Liver (tissue), 9 donors: Measurements from ENCODE around the gene POLR1H. TPM values are rescaled to one million over a fixed set of nuclear protein-coding genes. Genes with fewer than 3 reads are reported as not detected.

Experiments used
- DNase-seq: peaks from one replicate; pipeline ENCODE4 v3.0.0-alpha.2; 2017; ENCODE audit warnings: low spot score
- H3K27ac ChIP-seq, 2 donors: one replicate each; pipeline ENCODE4 v1.7.0; 2013; ENCODE audit warnings: inconsistent platforms in 2 of 2, low read length in 2 of 2, control low read depth in 1 of 2, low read depth in 1 of 2, mild to moderate bottlenecking in 1 of 2
- H3K27me3 ChIP-seq, 4 donors: one replicate each; pipeline versions ENCODE4 v1.6.1 to v1.7.0; 2013; ENCODE audit warnings: low read length in 3 of 4, inconsistent platforms in 1 of 4, mild to moderate bottlenecking in 1 of 4, moderate library complexity in 1 of 4; ENCODE audit not compliant: control insufficient read depth in 4 of 4, insufficient read depth in 4 of 4
- H3K36me3 ChIP-seq, 4 donors: one replicate each; pipeline versions ENCODE4 v1.6.1 to v1.7.0; 2013; ENCODE audit warnings: low read length in 3 of 4, mild to moderate bottlenecking in 3 of 4, low read depth in 1 of 4, moderate library complexity in 1 of 4; ENCODE audit not compliant: control insufficient read depth in 4 of 4, insufficient read depth in 3 of 4
- H3K4me1 ChIP-seq, 4 donors: one replicate each; pipeline versions ENCODE4 v1.6.1 to v1.7.0; 2013; ENCODE audit warnings: low read length in 3 of 4, mild to moderate bottlenecking in 3 of 4, moderate library complexity in 1 of 4; ENCODE audit not compliant: control insufficient read depth in 4 of 4, insufficient read depth in 4 of 4
- H3K4me3 ChIP-seq, 3 donors: one replicate each; pipeline versions ENCODE4 v1.6.1 to v1.7.0; 2013; ENCODE audit warnings: low read length in 3 of 3, control low read depth in 1 of 3, low read depth in 1 of 3, mild to moderate bottlenecking in 1 of 3
- H3K9ac ChIP-seq, 2 donors: one replicate each; pipeline ENCODE4 v1.7.0; 2013; ENCODE audit warnings: low read length in 2 of 2, mild to moderate bottlenecking in 2 of 2, moderate library complexity in 2 of 2, control low read depth in 1 of 2, low read depth in 1 of 2
- H3K9me3 ChIP-seq, 4 donors: one replicate each; pipeline versions ENCODE4 v1.6.1 to v1.7.0; 2013; ENCODE audit warnings: low read length in 3 of 4; ENCODE audit not compliant: control insufficient read depth in 4 of 4
- ATF3 ChIP-seq: IDR thresholded peaks from 2 replicates; pipeline ENCODE4 v1.6.1; 2016; ENCODE audit warnings: antibody characterized with exemption
- CTCF ChIP-seq: fragments of 150-350 bp; IDR thresholded peaks from 2 replicates; pipeline ENCODE4 v1.5.1; 2017; ENCODE audit warnings: improper control_type of control experiment, low read depth, low read length; ENCODE audit not compliant: missing input control
- EGR1 ChIP-seq, 2 donors: IDR thresholded peaks; 2 replicates each; pipeline ENCODE4 v1.6.1; 2016 to 2018; ENCODE audit warnings: antibody characterized with exemption in 2 of 2, low read depth in 2 of 2
- FOXA2 ChIP-seq: IDR thresholded peaks from 2 replicates; pipeline ENCODE4 v1.6.1; 2016; ENCODE audit warnings: antibody characterized with exemption
- GABPA ChIP-seq, 2 donors: IDR thresholded peaks in 1 of 2; conservative IDR thresholded peaks in 1 of 2; 2 replicates each; pipeline ENCODE4 v1.6.1; 2016; ENCODE audit warnings: antibody characterized with exemption in 2 of 2, mild to moderate bottlenecking in 1 of 2, moderate library complexity in 1 of 2
- HNF4A ChIP-seq, 2 donors: conservative IDR thresholded peaks; 2 replicates each; pipeline ENCODE4 v1.6.1; 2016; ENCODE audit warnings: antibody characterized with exemption in 2 of 2, mild to moderate bottlenecking in 2 of 2
- HNF4G ChIP-seq: IDR thresholded peaks from 2 replicates; pipeline ENCODE4 v1.6.1; 2016; ENCODE audit warnings: antibody characterized with exemption
- JUND ChIP-seq, 2 donors: IDR thresholded peaks; 2 replicates each; pipeline ENCODE4 v1.6.1; 2016; ENCODE audit warnings: antibody characterized with exemption in 2 of 2
- MAX ChIP-seq: IDR thresholded peaks from 2 replicates; pipeline ENCODE4 v1.6.1; 2016; ENCODE audit warnings: antibody characterized with exemption
- NR2F2 ChIP-seq: IDR thresholded peaks from 2 replicates; pipeline ENCODE4 v1.6.1; 2016; ENCODE audit warnings: antibody characterized with exemption
- REST ChIP-seq: IDR thresholded peaks from 2 replicates; pipeline ENCODE4 v1.6.1; 2016; ENCODE audit warnings: antibody characterized with exemption, mild to moderate bottlenecking
- RXRA ChIP-seq, 2 donors: IDR thresholded peaks; 2 replicates each; pipeline ENCODE4 v1.6.1; 2017 to 2018; ENCODE audit warnings: antibody characterized with exemption in 2 of 2, mild to moderate bottlenecking in 1 of 2
- TAF1 ChIP-seq: conservative IDR thresholded peaks from 2 replicates; pipeline ENCODE4 v1.6.1; 2016; ENCODE audit warnings: antibody characterized with exemption, mild to moderate bottlenecking
- YY1 ChIP-seq: IDR thresholded peaks from 2 replicates; pipeline ENCODE4 v1.6.1; 2016; ENCODE audit warnings: antibody characterized with exemption, mild to moderate bottlenecking
- ZBTB33 ChIP-seq: IDR thresholded peaks from 2 replicates; pipeline ENCODE4 v1.6.1; 2016; ENCODE audit warnings: antibody characterized with exemption
- WGBS: extraction: QIAGEN DNeasy Blood & Tissue Kit; methylation state at CpG from one replicate; pipeline ENCODE4 v1.1.7; 2013; 5-methylcytosine and 5-hydroxymethylcytosine counted together
- polyA plus RNA-seq, 2 donors: library from polyadenylated mRNA; stranded (reverse) in 1 of 2; unstranded in 1 of 2; fragments of 200-250 nt in 1 of 2; fragments of >200 nt in 1 of 2; fragmentation: Nextera tagmentation in 1 of 2; extraction: Ambion mirVana in 1 of 2; gene quantifications; one replicate each; pipeline versions ENCODE4 v1.2.1 to v1.2.3, GENCODE V29; 2013 to 2015
- total RNA-seq, 2 donors: library from RNA; depleted of rRNA; stranded (reverse); fragments of >200 nt; gene quantifications; one replicate each; pipeline ENCODE4 v1.2.3, GENCODE V29; 2014
- donor health status: healthy.
- donor health status: healthy.
- donor health status: healthy.
- donor health status: healthy.
- donor health status: healthy.

The POLR1H gene
- total and polyA plus RNA-seq, 4 donors: 7.0 to 27.5 (median 16.8) TPM

- Histone ChIP-seq H3K9me3 (no peaks in the 10 kb centered on the region), H3K27me3 (peaks cover 3 to 16% (median 8%) of the 10 kb centered on the region in 4 donors), H3K9ac (no peak within 1 kb of the TSS), H3K27ac (no peak within 1 kb of the TSS), H3K36me3 (no peaks in the 10 kb centered on the region), H3K4me1 (peaks cover 6 to 19% (median 12%) of the 10 kb centered on the region in 4 donors), H3K4me3 (peak within 1 kb of the TSS in 1 of 3 donors; percentile 32)
- 2% methylated on average over 64 of the region's 64 CpGs for WGBS
- no peak for DNase-seq
- TF ChIP-seq REST (no peak), NR2F2 (no peak), CTCF (no peak), HNF4A (conservative IDR thresholded peaks at IDR 0.05) (no peak), YY1 (no peak), FOXA2 (no peak), GABPA (IDR thresholded peaks at IDR 0.05 in 1 of 2, conservative IDR thresholded peaks at IDR 0.05 in 1 of 2) (no peak), ATF3 (no peak), RXRA (IDR thresholded peaks at IDR 0.05) (no peak), JUND (IDR thresholded peaks at IDR 0.05) (no peak), TAF1 (no peak), HNF4G (no peak), ZBTB33 (no peak), MAX (no peak), EGR1 (IDR thresholded peaks at IDR 0.05; ENCODE audit: low read depth in 2 of 2) (no peak)
Observed at GRCh38 chr6:30075094-30075789, 14.2 kb downstream of the POLR1H start, which contains the start of gene RNF39. TSS of gene RNF39 (minus strand) at chr6:30075769. CDS start at chr6:30075585, 184 bp downstream.
